GM18508 (cell line): ENCODE measurements around the gene DSG3.

Experiments used
- ATAC-seq: cut with Tn5 transposase; IDR thresholded peaks from one replicate; pipeline ENCODE4 v1.9.1; 2021; ENCODE audit warnings: moderate number of reproducible peaks; ENCODE audit not compliant: insufficient read depth, unreplicated experiment

DSG3 gene

DNA sequence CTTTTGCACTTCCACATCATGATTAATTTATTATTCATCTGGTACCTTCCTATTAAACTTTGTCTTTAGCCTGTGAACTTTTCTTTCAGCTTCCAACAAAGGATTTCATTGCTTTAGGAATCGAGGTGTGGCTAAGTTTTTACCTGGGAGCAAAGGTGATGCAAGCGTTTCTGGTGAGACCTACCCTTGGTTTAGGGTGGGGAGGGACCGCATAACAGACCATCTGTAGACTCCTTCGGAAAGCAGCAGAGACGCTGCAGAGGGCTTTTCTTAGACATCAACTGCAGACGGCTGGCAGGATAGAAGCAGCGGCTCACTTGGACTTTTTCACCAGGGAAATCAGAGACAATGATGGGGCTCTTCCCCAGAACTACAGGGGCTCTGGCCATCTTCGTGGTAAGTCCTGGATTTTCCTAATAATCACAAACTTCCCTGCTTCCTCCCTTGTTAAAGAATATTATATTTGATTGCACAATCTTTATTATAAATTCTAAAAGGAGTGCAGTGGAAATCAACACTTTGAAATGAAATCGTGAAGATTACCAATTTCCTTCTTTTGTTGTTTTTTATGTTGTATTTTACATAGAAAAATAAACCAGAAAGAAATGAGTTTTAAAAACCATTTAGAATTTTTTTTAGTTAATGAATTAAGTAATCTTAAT, at the start of gene DSG3:
TSS of gene DSG3 (plus strand) at position 212 of the 662 bp plus-strand sequence. CDS start at position 349, 137 bp downstream.
- no peak for ATAC-seq

- no peak for ATAC-seq
Observed at GRCh38 chr18:31398191-31398590, 49.4 kb upstream of the DSG3 start.

GRCh38 chr18:31399306-31400032, 48.1 kb upstream of the DSG3 start:
- ATAC-seq = no peak

GRCh38 chr18:31401156-31402025, 46.1 kb upstream of the DSG3 start:
- no peak for ATAC-seq

GRCh38 chr18:31402026-31402373, 45.5 kb upstream of the DSG3 start:
- no peak for ATAC-seq

GRCh38 chr18:31403409-31403808, 44.1 kb upstream of the DSG3 start:
- ATAC-seq = no peak

- ATAC-seq = no peak
Observed at GRCh38 chr18:31407649-31408048, 39.9 kb upstream of the DSG3 start.

DNA sequence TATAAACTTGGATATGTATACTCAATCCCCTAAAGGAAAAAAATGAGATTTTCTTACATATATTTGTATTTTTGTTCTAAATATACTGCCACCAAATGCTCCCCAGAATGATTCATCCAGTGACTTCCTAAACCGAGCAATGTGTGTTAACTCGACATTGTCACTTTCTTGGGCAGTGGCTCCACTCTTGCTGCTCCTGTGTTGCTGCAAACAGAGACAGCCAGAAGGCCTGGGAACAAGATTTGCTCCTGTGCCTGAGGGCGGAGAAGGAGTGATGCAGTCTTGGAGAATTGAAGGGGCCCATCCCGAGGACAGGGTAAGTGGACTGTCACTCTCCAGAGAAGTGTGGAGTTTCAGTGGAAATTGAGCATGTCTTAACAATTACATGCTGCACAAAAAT, 38.3 kb upstream of the DSG3 start:
- no peak for ATAC-seq

DNA sequence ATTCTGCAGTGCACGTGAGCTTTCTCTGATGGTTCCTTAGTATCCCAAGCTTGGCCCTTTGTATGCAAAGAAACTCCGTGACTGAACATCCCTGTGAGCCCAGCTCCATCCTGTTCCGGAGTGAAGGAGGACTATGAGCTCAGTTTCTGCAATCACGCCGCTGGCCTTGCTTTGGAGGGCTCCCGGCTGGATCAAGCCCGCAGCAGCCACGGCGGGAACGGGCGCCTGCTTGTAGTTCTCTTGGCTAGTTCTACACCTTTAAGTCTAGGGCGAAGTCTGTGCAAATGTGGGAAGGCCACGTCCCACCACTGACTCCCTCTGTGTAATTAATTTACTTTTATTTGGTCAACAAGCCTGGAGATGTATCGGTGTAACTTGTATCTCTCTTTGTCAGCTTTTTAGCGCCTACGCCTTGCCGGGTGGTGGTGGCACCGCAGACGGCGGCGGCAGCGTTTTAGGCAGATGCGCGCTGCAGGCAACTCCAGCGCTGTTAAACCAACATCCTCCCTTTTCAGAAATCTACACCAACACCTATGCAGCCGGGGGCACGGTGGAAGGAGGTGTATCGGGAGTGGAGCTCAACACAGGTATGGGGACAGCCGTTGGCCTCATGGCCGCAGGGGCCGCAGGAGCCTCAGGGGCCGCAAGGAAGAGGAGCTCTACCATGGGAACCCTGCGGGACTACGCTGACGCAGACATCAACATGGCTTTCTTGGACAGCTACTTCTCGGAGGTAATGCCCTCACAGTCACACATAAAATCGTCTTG, 36.6 kb upstream of the DSG3 start:
- no peak for ATAC-seq

- ATAC-seq = no peak
Observed at GRCh38 chr18:31413137-31413536, 34.4 kb upstream of the DSG3 start.

- ATAC-seq = no peak
Observed at GRCh38 chr18:31417850-31418249, 29.7 kb upstream of the DSG3 start.

DNA sequence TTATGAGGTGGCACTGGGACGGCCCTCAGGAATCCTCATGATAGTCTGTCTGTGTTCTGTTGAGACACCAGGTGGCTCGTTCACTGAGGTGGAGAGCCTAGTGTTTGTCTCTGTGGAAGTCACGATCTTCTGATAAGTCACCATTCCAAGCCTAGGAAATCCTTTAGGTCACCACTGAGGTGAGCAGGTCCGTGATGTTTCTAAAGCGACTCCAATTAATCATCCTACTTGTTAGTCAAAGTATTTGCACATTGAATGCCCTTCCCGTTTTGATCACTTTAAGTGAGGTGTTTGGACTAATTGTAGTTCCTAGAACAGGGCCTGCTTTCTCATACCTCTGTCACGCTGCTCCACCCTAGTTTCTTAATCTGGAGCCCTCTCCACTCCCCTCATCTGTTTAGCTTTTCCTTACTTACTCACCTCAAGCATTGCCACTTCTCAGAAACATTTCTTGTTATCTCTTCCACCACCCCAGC, 28.0 kb upstream of the DSG3 start:
- ATAC-seq = no peak

DNA sequence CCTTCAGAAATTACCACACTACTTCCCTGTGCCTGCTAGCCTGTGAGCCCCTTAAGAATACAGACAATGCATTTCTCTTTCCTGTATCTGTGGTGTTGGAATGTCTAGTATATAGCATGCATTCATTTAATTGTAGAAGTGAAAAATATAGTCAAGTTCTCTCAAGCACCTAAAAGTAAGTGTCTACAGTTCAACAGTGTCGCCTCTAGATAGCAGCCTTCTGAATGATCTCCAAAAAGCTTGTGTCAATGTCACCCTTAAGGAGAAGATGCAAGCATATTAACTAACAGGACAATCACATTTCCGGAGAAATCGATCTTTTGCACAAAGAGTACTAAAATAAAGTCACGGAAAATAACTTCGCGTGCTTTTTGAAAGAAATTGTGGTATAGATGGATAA, 27.5 kb upstream of the DSG3 start:
- no peak for ATAC-seq

- ATAC-seq = no peak
Observed at GRCh38 chr18:31420524-31420923, 27.0 kb upstream of the DSG3 start.

- ATAC-seq = no peak
Observed at GRCh38 chr18:31424383-31424988, 23.1 kb upstream of the DSG3 start.

DNA sequence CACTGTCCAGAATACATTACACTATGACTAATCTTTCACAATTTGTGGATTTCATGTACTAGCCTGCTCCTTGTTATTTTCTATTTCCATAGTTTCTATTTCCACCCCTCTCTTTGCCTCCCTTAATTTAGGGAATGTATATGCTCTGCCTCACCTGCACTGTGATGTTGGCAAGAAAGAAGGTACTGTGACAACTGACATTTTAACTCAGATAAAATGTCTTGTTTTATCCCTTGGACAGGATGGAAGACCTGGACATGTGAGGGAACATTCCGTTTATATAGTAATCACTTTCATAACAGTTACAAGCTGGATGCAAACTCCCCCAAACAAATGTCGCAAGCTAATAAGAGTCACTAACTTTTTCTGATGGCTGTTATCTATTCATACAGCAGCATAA, 21.5 kb upstream of the DSG3 start:
- no peak for ATAC-seq

DNA sequence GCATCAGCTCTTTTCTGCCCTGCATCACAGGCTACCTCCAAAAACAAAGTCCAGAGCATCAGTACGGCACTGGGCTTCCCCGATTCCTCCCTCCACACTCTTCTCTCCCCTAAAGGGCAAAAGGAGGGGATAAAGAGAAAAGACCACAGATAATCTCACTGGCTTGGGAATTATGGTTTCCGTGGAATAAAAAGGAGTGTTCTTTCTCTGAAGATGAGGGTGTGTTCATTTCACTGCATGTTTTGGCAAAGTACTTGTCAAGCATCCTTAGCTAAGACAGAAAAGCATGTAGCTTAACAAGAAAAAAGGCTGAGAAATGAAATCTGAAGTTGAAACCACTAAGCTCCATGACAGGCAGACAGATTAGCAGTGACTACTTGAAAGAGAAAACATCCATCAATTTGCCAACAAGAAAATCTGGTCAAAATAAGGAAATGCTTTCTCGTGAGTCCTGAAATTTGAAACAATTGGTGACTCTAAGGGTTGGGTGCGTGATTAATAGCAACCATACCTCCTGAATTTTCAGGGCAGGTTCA, 20.6 kb upstream of the DSG3 start:
- no peak for ATAC-seq

DNA sequence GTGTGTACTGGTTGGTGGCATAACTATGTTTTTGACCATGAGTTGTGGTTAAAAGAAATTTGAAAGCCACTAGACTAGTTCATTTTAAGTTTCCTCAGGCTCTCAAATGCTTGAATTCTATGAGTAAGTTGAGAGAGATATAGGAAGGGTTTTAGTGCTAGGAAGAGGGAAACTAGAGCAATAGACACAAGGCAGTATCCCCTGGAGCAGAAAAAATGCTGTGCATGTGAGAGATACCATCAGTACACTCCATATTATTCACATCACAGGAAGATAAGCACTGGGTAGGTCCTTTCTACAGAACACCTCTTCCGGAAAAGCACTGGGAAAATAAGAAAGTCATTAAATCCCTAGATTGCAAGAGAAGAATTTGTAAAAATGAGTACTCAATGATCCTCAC, 19.3 kb upstream of the DSG3 start:
- no peak for ATAC-seq

DNA sequence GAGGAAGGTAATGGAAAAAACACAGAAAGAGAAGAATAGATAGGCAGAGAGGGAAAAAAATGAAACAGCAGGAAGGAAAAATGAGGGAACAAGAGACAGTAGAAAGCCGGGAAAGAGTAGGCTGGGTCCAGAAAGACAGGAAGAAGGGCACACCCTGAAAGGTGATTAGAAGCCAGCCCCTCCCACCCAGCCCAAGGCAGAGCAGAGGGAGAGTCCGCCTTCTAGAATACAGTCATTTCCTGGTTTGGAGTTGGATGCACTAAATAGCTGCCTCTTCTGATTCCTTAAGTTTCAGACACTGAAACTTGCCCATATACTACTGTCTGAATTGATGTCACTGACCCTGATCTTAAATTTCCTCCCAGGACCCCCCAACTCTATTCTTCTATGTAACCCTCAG, 17.9 kb upstream of the DSG3 start:
- no peak for ATAC-seq

DNA sequence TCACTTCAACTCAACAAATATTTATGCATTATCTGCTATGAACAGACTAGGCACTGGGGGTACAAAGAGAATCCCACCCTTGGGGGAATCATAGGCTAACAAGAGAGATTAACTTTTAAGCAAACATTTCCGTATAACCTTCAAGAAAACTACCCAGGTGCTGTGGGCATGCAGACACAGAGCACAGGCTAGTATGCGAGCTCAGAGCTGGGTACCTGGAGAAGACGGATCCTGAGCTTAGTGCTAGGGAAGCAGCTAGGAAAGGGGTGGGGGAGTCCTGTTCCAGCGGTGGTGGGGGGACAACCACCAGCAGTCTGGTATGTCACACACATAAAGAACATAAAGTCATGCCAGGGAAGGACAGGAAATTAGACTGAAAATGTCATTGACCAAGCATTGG, 17.5 kb upstream of the DSG3 start:
- no peak for ATAC-seq
